HG03139 (cell line): Measurements from ENCODE around the gene AQP2.

Source experiments
- ATAC-seq: cut with Tn5 transposase; IDR thresholded peaks from one replicate; pipeline ENCODE4 v1.9.1; 2021; ENCODE audit not compliant: unreplicated experiment

AQP2 gene

DNA sequence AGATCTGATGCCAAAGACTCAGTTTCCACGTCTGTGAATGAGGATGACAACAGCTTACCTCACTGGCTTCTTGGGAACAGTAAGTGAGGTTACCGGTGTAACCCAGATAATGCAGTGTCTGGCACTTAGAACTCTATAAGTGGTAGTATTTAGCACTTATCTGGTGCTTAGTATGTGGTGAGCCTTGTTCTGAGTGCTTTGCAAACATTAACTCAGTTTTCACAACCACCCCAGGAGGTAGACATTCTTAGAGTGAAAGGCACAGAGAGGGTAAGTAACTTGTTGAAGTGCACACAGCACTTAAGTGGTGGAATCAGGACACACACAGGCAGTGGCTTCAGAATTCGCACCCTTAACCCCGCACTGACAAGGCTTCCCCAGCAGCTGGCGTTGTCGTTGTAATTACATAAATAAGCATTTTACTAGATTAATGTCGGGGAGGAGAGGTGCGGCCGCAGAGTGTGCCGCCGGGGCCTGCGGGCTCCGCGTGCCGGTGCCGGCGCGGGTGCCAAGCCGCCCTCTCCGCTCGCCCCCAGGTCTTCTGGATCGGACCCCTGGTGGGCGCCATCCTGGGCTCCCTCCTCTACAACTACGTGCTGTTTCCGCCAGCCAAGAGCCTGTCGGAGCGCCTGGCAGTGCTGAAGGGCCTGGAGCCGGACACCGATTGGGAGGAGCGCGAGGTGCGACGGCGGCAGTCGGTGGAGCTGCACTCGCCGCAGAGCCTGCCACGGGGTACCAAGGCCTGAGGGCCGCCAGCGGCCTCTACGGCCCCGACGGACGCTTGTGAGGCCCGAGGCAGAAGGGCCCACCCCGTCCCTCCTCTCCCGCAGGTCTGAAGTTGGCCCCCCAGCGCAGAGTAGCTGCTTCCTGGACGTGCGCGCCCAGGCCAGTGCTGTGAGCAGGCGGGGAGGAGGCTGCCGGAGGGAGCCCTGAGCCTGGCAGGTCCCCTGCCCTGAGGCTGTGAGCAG lies 4.6 kb downstream of the AQP2 start:
- ATAC-seq = no peak

DNA sequence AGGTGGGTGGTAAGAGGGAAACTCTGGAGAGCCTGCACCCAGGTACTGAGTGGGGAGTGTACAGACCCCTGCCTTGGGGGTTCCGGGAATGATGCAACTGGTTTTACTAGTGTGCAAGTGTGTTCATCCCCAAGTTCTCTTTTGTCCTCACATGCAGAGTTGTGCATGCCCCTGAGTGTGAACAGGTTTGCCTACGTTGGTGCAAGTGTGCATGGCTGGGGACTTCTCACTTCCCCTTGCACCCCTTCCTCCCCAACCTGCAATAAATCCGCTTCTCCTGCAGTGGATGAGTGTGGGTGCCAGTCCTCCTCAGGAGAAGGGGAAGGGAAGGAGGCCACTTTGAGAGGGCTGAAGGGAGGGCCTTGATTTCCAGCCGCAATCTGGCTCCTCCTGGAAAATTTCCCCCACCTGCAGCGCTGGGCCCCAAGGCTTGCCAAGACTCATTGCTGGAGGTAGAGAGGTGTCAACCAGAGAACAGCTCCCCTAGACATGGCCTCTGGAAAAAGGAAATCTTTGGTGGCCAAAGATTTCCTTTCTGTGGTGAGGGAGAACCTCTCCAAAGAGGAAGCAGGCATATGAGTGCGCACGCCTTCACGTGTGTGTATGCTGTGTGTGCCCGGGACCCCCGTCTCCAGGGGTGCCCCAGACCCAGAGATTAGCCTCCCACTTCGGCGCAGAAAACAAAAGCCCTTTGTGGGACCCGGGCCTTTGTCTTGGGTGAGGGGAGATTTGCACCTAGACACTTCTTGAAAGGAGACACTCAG lies 5.5 kb downstream of the AQP2 start:
- no peak for ATAC-seq

DNA sequence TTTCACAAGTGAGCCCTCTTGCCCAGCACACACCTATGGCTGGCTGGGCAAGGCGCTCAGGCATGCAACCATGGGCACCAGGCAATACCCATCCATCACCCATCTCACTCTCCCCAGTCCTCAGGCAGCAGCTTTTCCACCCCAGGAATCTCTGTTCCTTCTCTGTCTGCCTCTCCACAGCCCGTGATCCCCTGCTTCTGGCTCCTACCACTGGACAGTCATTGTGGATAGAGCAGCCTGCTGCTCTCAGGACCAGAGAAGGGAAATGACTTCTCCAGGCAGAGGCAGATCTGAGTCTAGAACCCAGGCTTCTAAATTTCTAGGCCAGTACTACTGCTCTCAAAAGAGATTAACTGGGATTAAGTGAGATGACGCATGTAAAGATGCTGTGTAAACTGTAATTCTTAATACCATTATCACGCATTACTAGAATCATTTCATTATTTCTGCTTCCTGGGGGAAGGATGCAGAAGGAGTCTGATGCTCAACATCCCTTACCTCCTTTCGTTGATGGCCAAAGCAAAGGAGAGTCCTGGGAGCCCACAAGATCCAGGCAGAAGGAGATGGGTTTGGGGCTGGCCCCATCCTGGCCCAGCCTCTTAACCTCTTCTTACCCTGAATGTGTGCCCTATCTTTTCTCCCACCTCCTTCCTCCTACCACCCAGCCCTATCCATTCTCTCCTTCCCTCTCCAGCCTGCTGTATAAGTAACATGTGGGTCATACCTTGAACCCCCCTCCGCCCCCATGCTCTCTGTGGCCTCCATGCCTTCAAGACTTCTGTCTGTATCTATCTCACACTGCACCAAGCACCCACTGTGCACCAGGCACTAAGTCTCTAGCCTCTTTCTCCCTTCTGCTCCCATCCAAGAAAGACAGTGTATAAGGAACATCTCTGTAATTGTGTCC lies 6.4 kb downstream of the AQP2 start:
- ATAC-seq = no peak

DNA sequence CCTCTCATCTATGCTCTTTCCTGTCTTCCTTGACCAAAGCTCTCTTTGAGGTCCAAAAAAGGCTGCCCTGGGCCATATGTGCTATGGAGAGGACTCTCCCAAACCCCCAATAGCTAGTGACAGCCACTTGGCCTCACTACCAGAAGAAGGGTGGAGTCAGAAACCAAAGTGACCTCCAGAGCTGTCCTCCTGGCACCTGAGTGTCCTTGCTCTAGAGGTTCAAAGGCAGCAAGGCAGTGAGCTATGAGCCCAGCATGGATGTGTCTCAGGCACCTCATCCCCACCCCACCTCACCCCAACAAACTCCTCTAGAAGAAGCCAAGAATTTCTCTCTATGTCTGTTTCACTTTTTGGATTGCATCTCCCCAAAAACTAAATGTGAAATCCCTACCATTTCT lies 7.0 kb downstream of the AQP2 start:
- ATAC-seq = no peak

DNA sequence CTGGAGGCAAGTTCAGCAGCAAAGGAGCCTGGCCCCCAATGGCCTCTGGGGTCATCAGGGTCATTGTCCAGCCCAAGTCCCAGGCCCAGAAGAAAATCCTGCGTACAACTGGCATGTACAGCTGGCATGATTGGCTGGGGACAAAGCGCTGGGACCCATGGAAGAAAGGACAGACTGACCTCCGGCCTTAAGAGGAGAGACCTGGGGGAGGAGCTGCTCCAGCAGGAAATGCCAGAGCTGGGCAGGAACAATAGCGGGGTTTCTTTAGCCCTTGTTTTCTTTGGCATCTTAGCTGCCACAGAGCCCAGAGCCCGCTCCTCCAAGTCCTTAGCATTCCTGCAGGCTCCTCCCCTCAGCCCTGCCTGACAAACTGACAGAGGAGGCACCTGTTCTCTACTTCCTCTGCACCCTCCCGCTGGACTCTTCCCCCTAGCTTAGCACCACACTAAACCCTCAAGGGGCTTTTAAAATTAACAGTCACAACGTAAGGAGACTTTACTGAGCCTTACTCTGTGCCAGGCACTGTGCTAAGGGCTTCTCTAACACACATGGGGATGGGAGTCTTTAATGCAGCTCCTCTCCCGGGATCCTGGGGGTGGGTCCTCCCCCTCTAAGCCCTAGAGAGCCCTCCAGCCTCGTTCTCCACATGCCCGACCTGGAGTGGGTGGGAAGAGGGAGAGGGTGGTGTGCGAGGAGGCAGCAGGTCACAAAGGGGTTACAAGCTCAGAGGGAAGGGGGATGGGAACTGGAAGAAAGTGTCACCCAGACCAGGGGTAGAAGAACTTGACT lies 9.3 kb downstream of the AQP2 start:
- no peak for ATAC-seq

DNA sequence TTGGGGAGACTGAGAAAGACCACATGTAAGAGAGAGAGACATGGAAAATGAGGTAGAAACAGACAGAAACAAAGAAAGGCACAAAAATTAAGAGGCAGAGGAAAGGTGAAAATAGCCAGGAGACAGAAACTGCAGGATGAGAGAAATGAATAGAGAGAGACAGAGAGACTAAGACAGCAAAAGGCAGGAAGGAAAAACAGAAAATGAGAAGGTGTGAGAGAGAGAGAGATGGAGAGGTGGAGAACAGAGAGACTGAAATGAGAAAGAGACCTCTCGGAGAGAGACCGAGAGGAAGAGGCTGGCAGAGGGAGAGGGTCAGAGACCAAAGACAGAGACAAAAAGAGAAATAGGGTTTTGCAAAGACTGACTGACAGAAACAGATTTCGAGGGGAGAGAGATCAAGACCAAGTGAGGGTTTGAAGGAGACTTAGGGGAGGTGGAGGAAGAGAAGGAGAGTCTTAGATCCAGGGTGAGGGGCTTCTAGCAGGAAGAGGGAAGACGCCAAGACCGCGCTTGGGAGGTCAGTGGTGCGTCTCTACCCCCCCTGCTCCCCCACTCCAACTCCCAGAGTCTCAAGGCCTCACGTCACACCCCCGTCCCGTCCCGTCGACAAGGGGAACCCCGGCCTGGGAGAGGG lies 10.1 kb downstream of the AQP2 start:
- no peak for ATAC-seq

DNA sequence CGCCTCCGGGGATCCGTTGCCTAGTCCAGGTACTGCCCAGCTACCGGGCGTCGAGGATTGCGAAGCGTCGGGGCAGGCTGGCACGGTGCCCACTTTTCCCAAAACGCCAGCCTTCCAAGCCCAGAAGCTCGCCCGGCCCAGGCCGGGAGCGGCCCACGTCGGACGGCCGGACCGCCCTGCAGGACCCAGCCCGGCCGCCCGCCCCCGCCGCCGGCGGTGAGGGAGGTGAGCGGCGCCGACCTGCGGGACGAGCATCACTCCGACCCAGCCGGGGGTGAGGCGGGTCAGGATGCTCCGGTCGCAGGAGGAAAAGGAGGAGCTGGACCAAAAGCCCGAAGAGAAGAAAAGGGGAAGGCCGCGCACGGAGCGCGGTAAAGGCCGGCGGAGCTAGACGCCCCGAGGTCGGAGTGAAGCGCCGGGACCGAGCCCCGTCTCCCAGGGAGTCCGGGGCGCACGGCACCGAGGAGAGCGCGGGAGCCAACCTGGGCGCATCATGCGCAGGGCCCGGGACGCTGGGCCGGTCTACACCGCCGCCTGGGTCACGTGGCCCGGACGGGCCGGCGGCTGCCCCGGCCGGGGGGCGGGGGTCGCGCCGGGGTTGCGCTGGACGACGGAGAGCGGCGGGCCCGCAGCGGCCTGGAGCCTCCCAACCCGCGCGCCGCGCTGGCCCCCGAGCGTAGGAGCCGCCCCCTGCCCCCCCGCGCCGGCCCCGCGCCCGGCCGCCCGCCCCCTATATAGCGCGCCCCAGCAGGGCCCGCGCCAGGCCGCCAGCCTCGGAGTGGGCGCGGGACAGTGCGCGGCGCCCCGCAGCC lies 10.8 kb downstream of the AQP2 start, which contains the start of gene AQP5:
TSS of gene AQP5 (plus strand) at position 762 of the 812 bp plus-strand sequence. CDS start 146 bp downstream, outside the sequence.
- ATAC-seq = no peak

DNA sequence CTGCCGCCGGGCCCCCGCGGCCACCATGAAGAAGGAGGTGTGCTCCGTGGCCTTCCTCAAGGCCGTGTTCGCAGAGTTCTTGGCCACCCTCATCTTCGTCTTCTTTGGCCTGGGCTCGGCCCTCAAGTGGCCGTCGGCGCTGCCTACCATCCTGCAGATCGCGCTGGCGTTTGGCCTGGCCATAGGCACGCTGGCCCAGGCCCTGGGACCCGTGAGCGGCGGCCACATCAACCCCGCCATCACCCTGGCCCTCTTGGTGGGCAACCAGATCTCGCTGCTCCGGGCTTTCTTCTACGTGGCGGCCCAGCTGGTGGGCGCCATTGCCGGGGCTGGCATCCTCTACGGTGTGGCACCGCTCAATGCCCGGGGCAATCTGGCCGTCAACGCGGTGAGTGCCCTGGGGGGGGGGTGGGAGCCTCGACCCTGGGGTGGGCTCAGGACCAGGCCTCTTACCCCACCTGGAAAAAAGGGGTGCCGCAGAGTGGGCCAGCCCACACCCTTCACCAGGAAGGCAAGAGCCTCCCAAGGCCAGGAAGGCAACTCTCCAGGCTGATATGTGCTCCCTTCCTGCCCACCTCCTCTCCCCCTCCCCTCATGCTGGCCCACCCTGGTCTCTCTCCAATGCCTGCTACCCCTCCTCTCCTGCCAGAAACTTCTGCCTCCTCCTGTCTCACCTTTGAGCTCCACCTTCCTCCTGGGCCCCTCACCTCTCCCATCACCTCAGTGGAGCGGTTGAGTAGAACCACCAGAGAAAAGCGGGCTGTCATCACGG lies 11.6 kb downstream of the AQP2 start:
- ATAC-seq = no peak

DNA sequence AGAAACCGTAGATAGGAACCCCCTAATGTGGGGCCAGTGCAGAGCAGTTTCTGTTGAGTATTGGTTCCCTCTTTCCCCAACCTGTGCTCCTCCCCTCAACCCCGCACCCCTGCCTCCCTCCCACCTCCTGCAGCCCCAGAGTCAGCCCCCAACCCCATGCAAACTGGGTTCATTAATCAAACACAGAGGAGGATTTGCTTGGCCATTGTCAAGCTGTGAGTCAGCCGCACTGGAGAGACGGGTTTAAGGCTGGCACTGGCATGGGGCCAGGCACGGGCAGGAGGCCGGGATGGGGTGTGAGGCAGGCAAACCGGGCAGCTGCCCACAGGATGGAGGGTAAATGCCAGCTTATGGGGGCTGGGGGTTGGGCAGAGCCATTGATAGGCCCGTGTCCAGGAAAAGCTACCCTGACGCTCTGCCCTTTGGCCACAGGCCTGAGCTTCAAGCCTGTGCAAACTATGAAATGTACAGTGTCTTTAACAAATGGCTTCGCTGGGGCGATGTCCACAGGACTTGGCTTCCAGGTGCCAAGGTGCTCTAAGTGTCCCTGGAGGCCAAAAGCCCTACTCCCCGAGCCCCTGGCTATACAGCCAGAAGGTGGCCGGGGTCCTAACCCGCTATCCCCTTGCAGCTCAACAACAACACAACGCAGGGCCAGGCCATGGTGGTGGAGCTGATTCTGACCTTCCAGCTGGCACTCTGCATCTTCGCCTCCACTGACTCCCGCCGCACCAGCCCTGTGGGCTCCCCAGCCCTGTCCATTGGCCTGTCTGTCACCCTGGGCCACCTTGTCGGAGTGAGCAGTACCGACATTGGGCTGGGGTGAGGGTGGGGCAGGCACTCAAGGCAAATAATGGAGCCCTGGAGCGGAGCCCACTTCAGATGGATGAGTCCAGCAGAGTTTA lies 12.6 kb downstream of the AQP2 start:
- no peak for ATAC-seq

DNA sequence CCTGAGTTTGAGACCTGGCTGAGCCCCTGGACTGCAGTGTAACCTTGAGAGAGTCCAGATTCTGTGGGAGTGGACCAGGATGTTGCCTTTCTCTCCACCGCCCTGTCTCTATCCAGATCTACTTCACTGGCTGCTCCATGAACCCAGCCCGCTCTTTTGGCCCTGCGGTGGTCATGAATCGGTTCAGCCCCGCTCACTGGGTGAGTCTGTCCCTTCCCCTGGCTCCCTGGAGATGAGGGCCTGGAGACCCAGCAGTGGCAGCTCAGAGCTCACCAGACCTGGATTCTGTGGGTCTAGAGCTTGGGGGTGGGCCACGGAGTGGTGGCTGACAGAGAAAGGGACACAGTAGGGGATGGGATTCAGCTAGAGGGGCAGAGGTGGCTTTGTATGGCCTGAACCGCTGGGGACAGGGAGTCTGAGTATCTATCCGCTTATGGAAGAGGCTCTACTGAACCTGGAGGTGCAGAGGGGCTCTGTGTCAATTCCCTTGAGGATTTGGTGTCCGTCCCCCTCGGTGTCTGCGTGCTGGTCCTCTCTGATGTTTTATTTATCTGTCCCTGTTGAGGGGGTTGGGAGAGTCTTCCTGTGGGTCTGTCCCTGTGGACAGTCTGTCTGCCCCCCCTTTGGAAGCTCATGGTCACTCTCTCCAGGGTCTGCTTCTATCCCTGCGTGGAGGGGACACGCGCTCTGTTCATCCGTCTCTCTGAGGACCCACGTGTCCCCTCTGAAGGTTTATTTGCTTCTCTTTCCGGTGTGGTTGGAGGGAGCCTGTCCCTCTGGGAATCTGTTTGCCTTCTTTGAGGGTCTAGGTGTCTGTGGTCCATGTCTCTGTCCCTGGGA lies 13.7 kb downstream of the AQP2 start:
- no peak for ATAC-seq

DNA sequence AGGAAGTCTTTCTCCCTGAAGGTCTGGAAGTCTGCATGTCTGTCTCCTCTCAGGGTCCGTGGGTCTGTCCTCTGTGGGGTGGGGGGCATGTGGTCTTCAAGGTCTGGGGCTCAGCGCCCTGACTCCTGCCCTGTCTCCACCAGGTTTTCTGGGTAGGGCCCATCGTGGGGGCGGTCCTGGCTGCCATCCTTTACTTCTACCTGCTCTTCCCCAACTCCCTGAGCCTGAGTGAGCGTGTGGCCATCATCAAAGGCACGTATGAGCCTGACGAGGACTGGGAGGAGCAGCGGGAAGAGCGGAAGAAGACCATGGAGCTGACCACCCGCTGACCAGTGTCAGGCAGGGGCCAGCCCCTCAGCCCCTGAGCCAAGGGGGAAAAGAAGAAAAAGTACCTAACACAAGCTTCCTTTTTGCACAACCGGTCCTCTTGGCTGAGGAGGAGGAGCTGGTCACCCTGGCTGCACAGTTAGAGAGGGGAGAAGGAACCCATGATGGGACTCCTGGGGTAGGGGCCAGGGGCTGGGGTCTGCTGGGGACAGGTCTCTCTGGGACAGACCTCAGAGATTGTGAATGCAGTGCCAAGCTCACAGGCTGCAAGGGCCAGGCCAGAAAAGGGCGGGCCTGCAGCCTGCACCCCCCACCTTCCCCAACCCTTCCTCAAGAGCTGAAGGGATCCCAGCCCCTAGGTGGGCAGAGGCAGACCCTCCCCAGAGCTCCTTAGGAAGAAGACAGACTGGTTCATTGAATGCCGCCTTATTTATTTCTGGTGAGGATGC lies 14.5 kb downstream of the AQP2 start:
- ATAC-seq = no peak

DNA sequence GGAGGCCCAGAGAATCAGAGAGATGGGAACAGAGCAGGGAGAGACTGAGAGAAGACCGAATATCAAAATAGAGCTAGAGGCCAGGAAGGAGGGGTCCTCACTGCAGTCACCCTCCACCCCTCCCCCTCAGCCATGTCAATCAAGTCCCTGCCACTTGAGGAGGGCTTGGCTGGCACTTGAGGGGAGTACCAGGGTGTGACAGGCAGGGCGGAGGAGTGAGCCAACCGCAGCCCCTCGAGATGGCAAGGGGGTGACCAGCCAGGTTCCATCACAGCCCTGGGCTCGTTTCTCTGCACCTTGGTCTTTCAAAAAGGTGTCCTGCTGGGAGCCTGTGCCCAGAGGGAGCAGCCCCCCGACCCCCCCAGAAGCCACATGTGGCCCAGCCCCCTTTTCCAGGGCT lies 15.3 kb downstream of the AQP2 start:
- no peak for ATAC-seq

DNA sequence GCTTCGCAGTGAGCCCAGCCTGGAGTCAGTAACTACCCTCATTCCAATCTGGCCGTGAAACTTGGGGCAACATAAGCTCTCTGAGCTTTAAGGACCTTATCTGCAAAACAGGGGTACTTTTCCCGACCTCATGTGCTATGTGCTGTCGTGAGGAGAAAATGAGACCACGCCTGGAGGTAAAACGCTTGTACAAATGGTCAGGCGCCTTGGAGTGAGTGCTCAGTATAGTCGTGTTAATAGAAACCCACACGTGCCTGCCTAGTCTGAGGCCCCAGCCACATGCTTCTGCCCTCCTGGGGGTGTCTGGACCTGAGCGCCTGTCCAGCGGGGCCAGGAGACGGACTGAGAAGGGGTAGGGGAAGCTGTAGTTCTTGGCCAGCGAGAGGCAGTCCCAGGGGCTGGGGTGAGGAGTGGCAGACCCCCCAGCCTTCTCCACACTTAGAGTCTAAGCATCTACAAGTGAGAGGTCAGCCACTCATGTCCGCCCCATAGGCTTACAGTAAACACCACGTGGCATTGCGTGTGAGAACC lies 16.0 kb downstream of the AQP2 start:
- no peak for ATAC-seq

DNA sequence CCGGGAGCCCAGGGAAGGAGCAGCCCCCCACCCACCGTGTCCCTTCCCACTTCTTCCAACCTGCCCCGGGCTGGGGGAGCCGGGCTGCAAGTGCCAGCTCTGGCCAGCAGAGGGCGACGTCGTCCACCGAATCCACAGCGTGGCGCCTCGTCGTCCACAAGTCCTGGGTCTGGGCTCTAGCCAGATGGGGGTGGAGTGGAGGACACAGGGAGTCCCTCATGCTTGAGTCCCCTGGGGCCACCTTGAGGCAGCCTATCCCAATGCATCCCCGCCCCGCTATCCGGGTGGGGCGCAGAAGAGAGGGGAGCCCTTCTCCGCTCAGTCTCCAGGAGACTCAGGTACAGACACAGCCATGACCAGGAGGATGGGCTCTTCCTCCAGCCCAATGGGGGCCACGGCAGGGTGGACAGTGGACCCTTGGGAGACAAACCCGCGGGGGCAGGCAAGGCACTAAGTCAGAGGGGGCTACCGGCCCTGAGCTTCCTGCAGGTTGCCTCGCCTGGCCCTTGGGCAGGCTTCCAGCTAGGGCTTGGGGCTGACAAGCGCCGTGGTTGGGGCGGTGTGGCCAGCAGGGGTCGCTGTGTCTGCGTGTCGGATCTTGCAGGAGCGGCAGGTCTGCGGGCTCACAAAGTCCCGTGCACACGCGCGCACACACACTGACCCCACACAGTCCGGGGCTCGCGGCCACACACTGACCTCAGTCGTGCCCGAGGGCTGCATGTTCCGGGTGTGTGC lies 16.7 kb downstream of the AQP2 start:
- no peak for ATAC-seq
